Activated CD4-positive, alpha-beta memory T cell treated with anti-CD3 and anti-CD28 coated beads, Interleukin-2, amount 10 ng/mL, durations not matched to agents 7 days and 5 days (primary cell): ENCODE measurements around the gene AAR2. TPM values are rescaled to one million over a fixed set of nuclear protein-coding genes. Genes with fewer than 3 reads are reported as not detected.

Experiments
- CTCF ChIA-PET: fragments of 350-600 bp; sonication (Branson Sonifier 250); formaldehyde crosslinking; loops from one replicate; lab custom pipeline; 2021; ENCODE audit warnings: antibody characterized with exemption, inconsistent platforms; lab: Charles Lee
- POLR2A ChIA-PET: fragments of 350-600 bp; sonication (Branson Sonifier 250); formaldehyde crosslinking; loops from one replicate; lab custom pipeline; 2021; ENCODE audit warnings: antibody characterized with exemption; lab: Charles Lee
- DNase-seq: peaks from one replicate; pipeline ENCODE4 v3.0.0-alpha.2; 2020
- H3K27ac Mint-ChIP-seq: one replicate; pipeline ENCODE4 v1.8.0; 2021; ENCODE audit warnings: mild to moderate bottlenecking, mixed read lengths
- H3K27me3 Mint-ChIP-seq: one replicate; pipeline ENCODE4 v1.8.0; 2021; ENCODE audit warnings: mixed read lengths
- H3K36me3 Mint-ChIP-seq: one replicate; pipeline ENCODE4 v1.8.0; 2021; ENCODE audit warnings: low read depth, mixed read lengths
- H3K4me1 Mint-ChIP-seq: one replicate; pipeline ENCODE4 v1.8.0; 2021; ENCODE audit warnings: mixed read lengths
- H3K4me3 Mint-ChIP-seq: one replicate; pipeline ENCODE4 v1.8.0; 2021; ENCODE audit warnings: mild to moderate bottlenecking, mixed read lengths
- H3K9me3 Mint-ChIP-seq: one replicate; pipeline ENCODE4 v1.8.0; 2021; ENCODE audit warnings: mixed read lengths
- total RNA-seq, 2 experiments: library from RNA; stranded (reverse); gene quantifications; one replicate each; pipeline ENCODE4 v1.2.3, GENCODE V29; 2021

The AAR2 gene
- total RNA-seq, 2 experiments from 2014 or later: 17.6 to 19.4 TPM

GRCh38 chr20:36279362-36279761, 43.1 kb downstream of the AAR2 start:
- Mint-ChIP-seq H3K4me1 (no peaks in the 10 kb centered on the region), H3K27ac (no peak overlapping the region), H3K4me3 (no peak overlapping the region), H3K36me3 (no peaks in the 10 kb centered on the region), H3K9me3 (no peaks in the 10 kb centered on the region), H3K27me3 (peaks cover 16% of the 10 kb centered on the region)
- ChIA-PET CTCF (no interaction called here), POLR2A (no interaction called here)
- DNase-seq: no peak

GRCh38 chr20:36279776-36280175, 43.5 kb downstream of the AAR2 start:
- ChIA-PET CTCF (no interaction called here), POLR2A (no interaction called here)
- Mint-ChIP-seq H3K4me3 (no peak overlapping the region), H3K36me3 (no peaks in the 10 kb centered on the region), H3K4me1 (no peaks in the 10 kb centered on the region), H3K27me3 (peaks cover 17% of the 10 kb centered on the region), H3K9me3 (no peaks in the 10 kb centered on the region), H3K27ac (no peak overlapping the region)
- DNase-seq: peak; percentile 6

GRCh38 chr20:36281785-36282380, 45.6 kb downstream of the AAR2 start:
- Mint-ChIP-seq H3K27ac (no peak overlapping the region), H3K4me3 (no peak overlapping the region), H3K9me3 (no peaks in the 10 kb centered on the region), H3K4me1 (no peaks in the 10 kb centered on the region), H3K36me3 (no peaks in the 10 kb centered on the region), H3K27me3 (peaks cover 19% of the 10 kb centered on the region)
- ChIA-PET POLR2A (no interaction called here), CTCF (no interaction called here)
- peak; percentile 1 for DNase-seq

GRCh38 chr20:36284751-36285150, 48.5 kb downstream of the AAR2 start:
- Mint-ChIP-seq H3K27me3 (peaks cover 20% of the 10 kb centered on the region), H3K4me1 (no peaks in the 10 kb centered on the region), H3K4me3 (no peak overlapping the region), H3K36me3 (no peaks in the 10 kb centered on the region), H3K27ac (no peak overlapping the region), H3K9me3 (no peaks in the 10 kb centered on the region)
- CTCF ChIA-PET: no interaction called here
- DNase-seq: peak; percentile 1
- POLR2A ChIA-PET: no interaction called here

- CTCF ChIA-PET: no interaction called here
- POLR2A ChIA-PET: no interaction called here
- Mint-ChIP-seq H3K4me3 (no peak overlapping the region), H3K27me3 (peaks cover 26% of the 10 kb centered on the region), H3K27ac (no peak overlapping the region), H3K9me3 (no peaks in the 10 kb centered on the region), H3K36me3 (no peaks in the 10 kb centered on the region), H3K4me1 (no peaks in the 10 kb centered on the region)
- peak; percentile 5 for DNase-seq
These were observed 49.6 kb downstream of the AAR2 start for GRCh38 chr20:36285746-36286447.

- Mint-ChIP-seq H3K36me3 (no peaks in the 10 kb centered on the region), H3K27ac (no peak overlapping the region), H3K9me3 (no peaks in the 10 kb centered on the region), H3K27me3 (peaks cover 22% of the 10 kb centered on the region), H3K4me1 (no peaks in the 10 kb centered on the region), H3K4me3 (no peak overlapping the region)
- ChIA-PET POLR2A (no interaction called here), CTCF (no interaction called here)
- no peak for DNase-seq
These were observed 61.4 kb downstream of the AAR2 start for GRCh38 chr20:36297656-36298055.

- Mint-ChIP-seq H3K9me3 (no peaks in the 10 kb centered on the region), H3K27me3 (peaks cover 25% of the 10 kb centered on the region), H3K36me3 (no peaks in the 10 kb centered on the region), H3K4me1 (no peaks in the 10 kb centered on the region), H3K4me3 (no peak overlapping the region), H3K27ac (no peak overlapping the region)
- peak; percentile 7 for DNase-seq
- CTCF ChIA-PET: no interaction called here
- POLR2A ChIA-PET: no interaction called here
These were observed 61.8 kb downstream of the AAR2 start for GRCh38 chr20:36298061-36298460.

GRCh38 chr20:36298795-36299339, 62.6 kb downstream of the AAR2 start:
- Mint-ChIP-seq H3K36me3 (no peaks in the 10 kb centered on the region), H3K4me1 (no peaks in the 10 kb centered on the region), H3K4me3 (no peak overlapping the region), H3K27me3 (peaks cover 33% of the 10 kb centered on the region), H3K9me3 (no peaks in the 10 kb centered on the region), H3K27ac (no peak overlapping the region)
- peak; percentile 2 for DNase-seq
- POLR2A ChIA-PET: no interaction called here
- CTCF ChIA-PET: no interaction called here

- Mint-ChIP-seq H3K36me3 (no peaks in the 10 kb centered on the region), H3K27me3 (peaks cover 37% of the 10 kb centered on the region), H3K27ac (no peak overlapping the region), H3K9me3 (no peaks in the 10 kb centered on the region), H3K4me1 (no peaks in the 10 kb centered on the region), H3K4me3 (no peak overlapping the region)
- ChIA-PET CTCF (no interaction called here), POLR2A (no interaction called here)
- DNase-seq: peak; percentile 6
These were observed 63.2 kb downstream of the AAR2 start for GRCh38 chr20:36299459-36299858.

- Mint-ChIP-seq H3K4me1 (peaks cover 2% of the 10 kb centered on the region), H3K36me3 (no peaks in the 10 kb centered on the region), H3K4me3 (no peak overlapping the region), H3K27ac (no peak overlapping the region), H3K9me3 (no peaks in the 10 kb centered on the region), H3K27me3 (peaks cover 40% of the 10 kb centered on the region)
- POLR2A ChIA-PET: no interaction called here
- DNase-seq: no peak
- CTCF ChIA-PET: no interaction called here
These were observed 65.3 kb downstream of the AAR2 start for GRCh38 chr20:36301359-36302119.

- H3K9me3 Mint-ChIP-seq: no peaks in the 10 kb centered on the region
- DNase-seq: no peak
- ChIA-PET POLR2A (no interaction called here), CTCF (no interaction called here)
- H3K27me3 Mint-ChIP-seq: peaks cover 40% of the 10 kb centered on the region
- H3K27ac Mint-ChIP-seq: no peak overlapping the region
- peaks cover 2% of the 10 kb centered on the region for H3K4me1 Mint-ChIP-seq
- H3K4me3 Mint-ChIP-seq: no peak overlapping the region
- no peaks in the 10 kb centered on the region for H3K36me3 Mint-ChIP-seq
These were observed 66.8 kb downstream of the AAR2 start for GRCh38 chr20:36303020-36303595.

GRCh38 chr20:36303831-36304230, 67.6 kb downstream of the AAR2 start:
- H3K4me1 Mint-ChIP-seq: peaks cover 2% of the 10 kb centered on the region
- H3K27me3 Mint-ChIP-seq: peaks cover 46% of the 10 kb centered on the region
- CTCF ChIA-PET: no interaction called here
- POLR2A ChIA-PET: no interaction called here
- H3K4me3 Mint-ChIP-seq: no peak overlapping the region
- H3K27ac Mint-ChIP-seq: no peak overlapping the region
- no peaks in the 10 kb centered on the region for H3K9me3 Mint-ChIP-seq
- no peaks in the 10 kb centered on the region for H3K36me3 Mint-ChIP-seq
- DNase-seq: no peak
